Measurements from ENCODE around the gene TNFRSF9. TPM values are rescaled to one million over a fixed set of nuclear protein-coding genes. Genes with fewer than 3 reads are reported as not detected.

The TNFRSF9 gene
- total RNA-seq: under 1 TPM in 2 of 4 donors, not detected in 2; 0.21 to 0.60 TPM

- DNase-seq (ENCODE audit: low spot score in 2 of 2): no peak
- Histone ChIP-seq H3K4me1 (peaks cover 0 to 19% (median 3%) of the 10 kb centered on the region in 4 donors), H3K27me3 (peaks cover 0 to 48% of the 10 kb centered on the region in 2 donors), H3K4me3 (no peak within 1 kb of the TSS), H3K27ac (no peak within 1 kb of the TSS), H3K36me3 (no peaks in the 10 kb centered on the region), H3K9me3 (no peaks in the 10 kb centered on the region)
- 70 to 73% methylated on average over 14 of the region's 14 CpGs for WGBS, 2 donors
- no peak for TF ChIP-seq CTCF (IDR thresholded peaks at IDR 0.05)
- TF ChIP-seq EP300 (IDR thresholded peaks at IDR 0.05): no peak
- no peak for TF ChIP-seq POLR2A (IDR thresholded peaks at IDR 0.05)
These were observed at the start of gene TNFRSF9 for GRCh38 chr1:7940745-7941436. TNFRSF9 (minus strand) TSS chr1:7940839; CDS start chr1:7939994, 845 bp downstream.

GRCh38 chr1:7989762-7990428, 49.3 kb upstream of the TNFRSF9 start:
- no peaks in the 10 kb centered on the region for H3K9me3 ChIP-seq
- WGBS, 2 donors: 60 to 63% methylated on average over 2 of the region's 2 CpGs
- no peak overlapping the region for H3K27ac ChIP-seq
- no peaks in the 10 kb centered on the region for H3K27me3 ChIP-seq
- peaks cover 0 to 4% (median 0%) of the 10 kb centered on the region in 4 donors for H3K4me1 ChIP-seq
- TF ChIP-seq CTCF (IDR thresholded peaks at IDR 0.05) (no peak), EP300 (IDR thresholded peaks at IDR 0.05) (no peak), POLR2A (IDR thresholded peaks at IDR 0.05) (no peak)
- DNase-seq (ENCODE audit: low spot score in 2 of 2): no peak
- H3K36me3 ChIP-seq: peaks cover 0 to 46% (median 0%) of the 10 kb centered on the region in 3 donors
- no peak overlapping the region for H3K4me3 ChIP-seq

GRCh38 chr1:7988576-7988975, 47.9 kb upstream of the TNFRSF9 start:
- no peak overlapping the region for H3K27ac ChIP-seq

GRCh38 chr1:7987528-7987927, 46.9 kb upstream of the TNFRSF9 start:
- peaks cover 0 to 67% (median 5%) of the 10 kb centered on the region in 3 donors for H3K36me3 ChIP-seq
- peaks cover 0 to 10% (median under 1%) of the 10 kb centered on the region in 4 donors for H3K4me1 ChIP-seq
- WGBS, 2 donors: 91 to 96% methylated on average over 7 of the region's 7 CpGs
- TF ChIP-seq POLR2A (IDR thresholded peaks at IDR 0.05): no peak
- no peak for TF ChIP-seq CTCF (IDR thresholded peaks at IDR 0.05)
- TF ChIP-seq EP300 (IDR thresholded peaks at IDR 0.05): no peak
- no peak overlapping the region for H3K27ac ChIP-seq
- no peak for DNase-seq (ENCODE audit: low spot score in 2 of 2)
- H3K27me3 ChIP-seq: no peaks in the 10 kb centered on the region
- no peaks in the 10 kb centered on the region for H3K9me3 ChIP-seq
- no peak overlapping the region for H3K4me3 ChIP-seq

More at GRCh38 chr1:7988576-7988975, 47.9 kb upstream of the TNFRSF9 start:
- Histone ChIP-seq H3K27me3 (no peaks in the 10 kb centered on the region), H3K4me1 (peaks cover 0 to 4% (median 0%) of the 10 kb centered on the region in 4 donors), H3K36me3 (peaks cover 0 to 60% (median under 1%) of the 10 kb centered on the region in 3 donors), H3K9me3 (no peaks in the 10 kb centered on the region), H3K4me3 (no peak overlapping the region)
- TF ChIP-seq CTCF (IDR thresholded peaks at IDR 0.05) (no peak), EP300 (IDR thresholded peaks at IDR 0.05) (no peak), POLR2A (IDR thresholded peaks at IDR 0.05) (no peak)
- 93 to 100% methylated on average over 1 of the region's 1 CpG for WGBS, 2 donors
- no peak for DNase-seq (ENCODE audit: low spot score in 2 of 2)

Measured in tibial nerve (tissue), 4 donors.